ENCODE measurements around the gene STX1B.
"Not testable (repeated sequence)": the region's sequence is repeated elsewhere in the genome, so short reads cannot be mapped to it uniquely, and the experiment has no call there.

STX1B gene

GRCh38 chr16:30948667-30949649 lies 61.5 kb downstream of the STX1B start, which contains the start of gene ORAI3:
Gene ORAI3, plus strand, starts transcription at chr16:30949068. Its CDS starts 222 bp downstream, at chr16:30949290.
- DNase-seq: peak in 4 of 6 experiments; percentile 22 to 51 (median 37)

- peak in 1 of 6 experiments; percentile 27 for DNase-seq
Measured at GRCh38 chr16:30947859-30948666, 62.4 kb downstream of the STX1B start.

- no peak for DNase-seq
Measured at GRCh38 chr16:30947541-30947858, 62.9 kb downstream of the STX1B start.

GRCh38 chr16:30946671-30947540 lies 63.5 kb downstream of the STX1B start:
- DNase-seq: no peak

GRCh38 chr16:30944352-30944751 lies 66.1 kb downstream of the STX1B start:
- no peak for DNase-seq

GRCh38 chr16:30942426-30942806 lies 68.0 kb downstream of the STX1B start:
- DNase-seq: no peak

- peak in 5 of 6 experiments; percentile 26 to 53 (median 34) for DNase-seq
Measured at GRCh38 chr16:30941600-30942425, 68.6 kb downstream of the STX1B start.

GRCh38 chr16:30939571-30939970 lies 70.9 kb downstream of the STX1B start:
- DNase-seq: not testable (repeated sequence)
